GM19328 (cell line): ENCODE results near the gene BEX1.
"Not testable (repeated sequence)": the region's sequence is repeated elsewhere in the genome, so short reads cannot be mapped to it uniquely, and the experiment has no call there.

Source experiments
- ATAC-seq: cut with Tn5 transposase; IDR thresholded peaks from one replicate; pipeline ENCODE4 v1.9.1; 2021; ENCODE audit warnings: mild to moderate bottlenecking, moderate library complexity; ENCODE audit not compliant: unreplicated experiment

The BEX1 gene

GRCh38 chrX:103063918-103064434, at the start of gene BEX1:
BEX1 (minus strand) TSS chrX:103064171; CDS start chrX:103063274, 897 bp downstream.
- ATAC-seq: no peak

- ATAC-seq: not testable (repeated sequence)
These were observed 45.5 kb upstream of the BEX1 start for GRCh38 chrX:103109497-103109896.

- ATAC-seq: no peak
These were observed 43.9 kb upstream of the BEX1 start for GRCh38 chrX:103107836-103108235.

GRCh38 chrX:103107227-103107737, 43.3 kb upstream of the BEX1 start:
- ATAC-seq: not testable (repeated sequence)

DNA sequence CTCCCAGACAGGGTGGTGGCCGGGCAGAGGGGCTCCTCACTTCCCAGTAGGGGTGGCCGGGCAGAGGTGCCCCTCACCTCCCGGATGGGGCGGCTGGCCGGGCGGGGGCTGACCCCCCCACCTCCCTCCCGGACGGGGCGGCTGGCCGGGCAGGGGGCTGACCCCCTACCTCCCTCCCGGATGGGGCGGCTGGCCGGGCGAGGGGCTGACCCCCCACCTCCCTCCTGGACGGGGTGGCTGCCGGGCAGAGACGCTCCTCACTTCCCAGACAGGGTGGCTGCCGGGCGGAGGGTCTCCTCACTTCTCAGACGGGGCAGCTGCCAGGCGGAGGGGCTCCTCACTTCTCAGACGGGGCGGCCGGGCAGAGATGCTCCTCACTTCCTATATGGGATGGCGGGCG, 40.4 kb upstream of the BEX1 start:
- not testable (repeated sequence) for ATAC-seq

- ATAC-seq: not testable (repeated sequence)
These were observed 39.9 kb upstream of the BEX1 start for GRCh38 chrX:103103866-103104265.

GRCh38 chrX:103101299-103102042, 37.5 kb upstream of the BEX1 start:
- ATAC-seq: no peak

DNA sequence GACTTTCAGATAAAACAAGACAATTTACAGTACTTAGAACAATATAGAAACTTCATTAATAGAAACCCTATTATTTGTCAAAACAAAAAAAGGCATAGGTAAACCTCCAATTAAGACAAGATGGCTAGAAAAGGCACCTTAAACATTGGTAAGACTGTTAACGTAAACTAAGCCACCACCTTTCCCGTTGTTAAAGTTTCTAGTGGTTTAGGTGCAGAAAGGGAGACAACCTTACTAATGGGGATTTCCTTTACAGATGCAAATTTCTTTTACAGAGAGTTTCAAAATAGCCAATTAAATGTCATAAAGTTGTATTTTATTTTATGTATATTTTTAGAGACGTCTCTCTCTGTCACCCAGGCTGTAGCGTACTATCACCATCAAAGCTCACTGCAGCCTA, 36.5 kb upstream of the BEX1 start:
- ATAC-seq: no peak

- no peak for ATAC-seq
These were observed 35.7 kb upstream of the BEX1 start for GRCh38 chrX:103099691-103100090.

GRCh38 chrX:103098488-103098887, 34.5 kb upstream of the BEX1 start:
- ATAC-seq: no peak

DNA sequence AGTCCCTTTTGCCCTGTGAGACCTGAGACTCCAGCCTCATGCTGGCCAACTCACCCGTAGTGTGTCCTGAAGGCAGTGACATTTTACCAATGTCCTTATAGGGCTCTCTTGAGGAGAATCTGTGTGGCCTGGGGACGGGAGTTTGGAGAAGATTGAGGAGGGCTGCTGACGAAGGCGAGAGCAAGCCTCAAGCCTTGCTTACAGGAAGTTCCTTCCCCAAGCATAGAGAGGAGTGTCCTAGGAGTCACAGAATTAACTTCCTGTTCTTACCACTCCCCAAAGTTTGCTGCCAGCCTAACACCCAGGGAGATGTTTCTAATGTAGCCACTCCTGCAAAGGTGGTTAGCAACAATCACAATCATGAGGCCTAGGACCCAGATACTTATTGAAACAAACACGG, 29.0 kb upstream of the BEX1 start, which contains the start of gene NXF3:
NXF3 (minus strand) TSS at position 202 of the 400 bp plus-strand sequence; CDS start at position 82, 120 bp downstream.
- no peak for ATAC-seq

- ATAC-seq: no peak
These were observed 17.1 kb upstream of the BEX1 start for GRCh38 chrX:103081051-103081450.

GRCh38 chrX:103073467-103073866, 9.5 kb upstream of the BEX1 start:
- no peak for ATAC-seq

GRCh38 chrX:103066606-103067005, 2.6 kb upstream of the BEX1 start:
- ATAC-seq: no peak

DNA sequence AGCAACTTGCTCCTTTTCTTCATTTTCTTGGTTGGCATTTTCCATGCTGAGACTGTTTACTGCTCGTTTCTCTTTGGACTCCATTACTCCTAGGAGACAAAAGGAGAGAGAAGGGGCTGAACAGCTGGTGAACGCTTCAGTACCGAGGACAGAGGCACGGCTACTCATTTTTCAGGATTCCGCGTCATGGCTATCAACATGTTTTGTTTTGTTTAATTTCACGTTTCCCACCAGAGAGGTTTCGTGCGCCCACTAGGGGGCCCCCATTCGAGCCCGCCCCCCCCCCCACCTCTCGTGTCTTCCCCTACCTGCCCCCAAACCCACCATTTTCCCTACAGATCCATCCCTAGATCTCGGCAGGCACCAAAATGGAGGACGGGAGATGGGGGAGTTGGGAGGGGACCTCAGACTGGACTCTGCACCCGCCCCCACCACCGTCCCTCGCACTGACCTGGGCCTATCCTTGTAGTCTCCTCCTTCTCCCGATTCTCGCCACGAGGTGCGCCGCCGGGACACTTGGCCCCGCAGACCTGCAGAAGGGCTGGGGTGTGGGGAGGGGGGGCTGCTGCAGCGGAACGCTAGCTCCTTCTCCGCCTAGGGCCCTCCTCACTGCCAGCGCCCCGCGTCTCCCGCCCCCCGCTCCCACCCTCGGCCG, 653 bp downstream of the BEX1 start:
- ATAC-seq: no peak

GRCh38 chrX:103061486-103061885, 2.5 kb downstream of the BEX1 start:
- no peak for ATAC-seq

- no peak for ATAC-seq
These were observed 7.1 kb downstream of the BEX1 start for GRCh38 chrX:103056902-103057301.

GRCh38 chrX:103052625-103053024, 11.3 kb downstream of the BEX1 start:
- no peak for ATAC-seq

- no peak for ATAC-seq
These were observed 12.6 kb downstream of the BEX1 start for GRCh38 chrX:103051260-103051789.

DNA sequence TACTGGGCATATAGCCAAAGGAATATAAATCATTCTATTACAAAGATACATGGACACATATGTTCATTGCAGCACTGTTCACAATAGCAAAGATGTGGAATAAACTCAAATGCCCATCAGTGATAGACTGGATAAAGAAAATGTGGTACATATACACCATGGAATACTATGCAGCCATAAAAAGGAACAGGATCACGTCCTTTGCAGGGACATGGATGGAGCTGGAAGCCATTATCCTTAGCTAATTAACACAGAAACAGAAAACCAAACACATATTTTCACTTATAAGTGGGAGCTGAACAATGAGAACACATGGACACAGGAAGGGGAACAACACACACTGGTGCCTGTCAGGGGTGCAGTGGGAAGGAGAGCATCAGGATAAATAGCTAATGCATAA, 30.6 kb downstream of the BEX1 start:
- ATAC-seq: not testable (repeated sequence)

- ATAC-seq: no peak
These were observed 46.4 kb downstream of the BEX1 start for GRCh38 chrX:103017542-103017941.

DNA sequence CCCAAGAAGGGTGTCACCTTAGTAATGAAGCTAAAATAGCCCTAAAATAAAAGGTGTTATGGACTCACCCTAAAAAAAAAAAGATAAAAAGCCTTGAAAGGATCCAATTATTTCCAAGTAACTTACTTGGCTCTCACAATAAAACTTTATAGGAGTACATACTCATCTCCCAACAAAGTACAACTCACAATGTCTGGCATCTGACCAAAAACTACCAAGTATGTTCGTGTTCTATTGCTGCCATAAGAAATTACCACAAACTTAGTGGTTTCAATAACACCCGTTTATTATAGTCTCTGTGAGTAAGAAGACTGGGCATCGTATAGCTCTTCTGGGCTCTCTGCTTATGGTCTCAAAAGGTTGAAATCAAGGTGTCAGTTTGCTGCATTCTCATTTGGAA, 51.0 kb downstream of the BEX1 start:
- no peak for ATAC-seq
